Adrenal gland (tissue), 12 donors: ENCODE data around the gene RNF40. TPM values are rescaled to one million over a fixed set of nuclear protein-coding genes. Genes with fewer than 3 reads are reported as not detected.

Source experiments
- DNase-seq, 7 donors: peaks; one replicate each; pipeline ENCODE4 v3.0.0-alpha.2; 2019 to 2020
- H3K27ac ChIP-seq, 5 donors: fragments of 200-600 bp; sonication (generic) in 4 of 5; 1 replicate in 3 of 5; 2 replicates in 2 of 5; pipeline versions ENCODE4 v1.5.1 to v1.8.0; 2016 to 2020; ENCODE audit warnings: mild to moderate bottlenecking in 1 of 5
- H3K27me3 ChIP-seq: fragments of 200-600 bp; 2 replicates; pipeline ENCODE4 v1.8.0; 2021
- H3K36me3 ChIP-seq, 2 donors: fragments of 200-600 bp; replicated peaks in 1 of 2; 1 replicate in 1 of 2; 2 replicates in 1 of 2; pipeline versions ENCODE4 v1.5.1 to v1.8.0; 2018 to 2022
- H3K4me1 ChIP-seq, 2 donors: fragments of 200-600 bp; replicated peaks in 1 of 2; 1 replicate in 1 of 2; 2 replicates in 1 of 2; pipeline versions ENCODE4 v1.5.1 to v1.8.0; 2018 to 2021
- H3K4me3 ChIP-seq, 4 donors: fragments of 200-600 bp; sonication (generic) in 3 of 4; one replicate each; pipeline ENCODE4 v1.5.1; 2016 to 2018
- H3K9me3 ChIP-seq, 3 donors: fragments of 200-600 bp; sonication (generic) in 1 of 3; replicated peaks in 1 of 3; 1 replicate in 2 of 3; 2 replicates in 1 of 3; pipeline versions ENCODE4 v1.5.1 to v1.8.0; 2016 to 2021
- POLR2A ChIP-seq, 2 donors: fragments of 450-650 bp; IDR thresholded peaks; one replicate each; pipeline ENCODE4 v1.6.1; 2017; ENCODE audit warnings: antibody characterized with exemption in 2 of 2, mild to moderate bottlenecking in 2 of 2, moderate library complexity in 1 of 2
- WGBS, 4 donors: extraction: QIAGEN DNeasy Blood & Tissue Kit in 2 of 4; methylation state at CpG; one replicate each; pipeline versions ENCODE4 v1.1.5 to v1.1.7; 2013 to 2017; 5-methylcytosine and 5-hydroxymethylcytosine counted together
- intact Hi-C, 2 donors: fragments of 100-400 bp; cut with DNase I; formaldehyde crosslinking; loops; one replicate each; pipeline versions ENCODE4 v1.14.1 to v1.15.0; 2022 to 2023
- polyA plus RNA-seq, 3 donors: library from polyadenylated mRNA; stranded (reverse); fragments of 200-250 nt in 2 of 3; fragments of 350-450 nt in 1 of 3; fragmentation: Illumina TruSeq in 1 of 3; extraction: RNeasy Lipid Tissue Mini Kit (QIAGEN cat#74804) in 1 of 3; gene quantifications; one replicate each; pipeline ENCODE4 v1.2.3, GENCODE V29; 2013 to 2014
- total RNA-seq, 9 donors: library from RNA; depleted of rRNA in 4 of 9; stranded (reverse); fragments of >200 nt in 4 of 9; fragments of 120-200 nt in 1 of 9; fragmentation: NEBNext Ultra II Directional in 1 of 9; extraction: Animal tissue kit (Norgen Biotek cat#: 25700) in 1 of 9; gene quantifications; one replicate each; pipeline versions ENCODE4 v1.1.0 to v1.2.4, GENCODE V29; 2013 to 2023
- TF ChIP-seq, protein P1 (sequence below), 6 experiments: fragments of 450-650 bp in 4 of 6; fragments of 200-600 bp in 2 of 6; sonication (generic) in 1 of 6; IDR thresholded peaks; 1 replicate in 5 of 6; 2 replicates in 1 of 6; pipeline versions ENCODE4 v1.5.1 to v1.8.0; 2016 to 2021; ENCODE audit warnings: antibody characterized with exemption in 6 of 6, mild to moderate bottlenecking in 2 of 6, moderate library complexity in 1 of 6
- donor health status: healthy with polysubstance abuse.
- donor health status: Bipolar disorder and iron deficiency.
- donor health status: DM: yes; HTN: yes; CAD: no.
- donor health status: DM: no; HTN: no; CAD: no.
- donor health status: DM: no; HTN: no; CAD: no.
- donor health status: DM: yes; HTN: yes; CAD: no.

The RNF40 gene
- total and polyA plus RNA-seq, 12 donors, result 86.9 to 164 (median 114) TPM

DNA sequence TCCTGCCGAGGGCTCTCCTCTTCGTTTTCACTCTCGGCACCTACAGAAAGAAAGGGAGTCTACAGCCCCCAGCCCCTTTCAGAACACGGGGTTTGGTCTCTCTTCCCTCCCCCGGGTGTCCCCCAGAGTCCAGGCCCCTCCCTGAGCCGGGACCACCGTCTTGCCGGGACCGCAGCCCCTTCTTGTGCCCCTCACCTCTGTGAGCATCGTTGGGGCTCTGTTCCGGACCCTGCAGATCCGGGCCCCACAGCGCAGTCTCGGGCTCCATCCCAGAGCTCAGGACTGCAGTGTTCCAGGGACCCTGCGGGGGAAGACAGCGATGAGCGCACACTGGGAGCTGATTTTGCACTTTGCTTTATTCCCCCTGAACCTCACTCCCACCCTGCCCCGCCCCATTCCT is 22.1 kb downstream of the RNF40 start:
- intact Hi-C loops, result loop anchor here in 1 of 2 donors (10.0 kb wide), 1 partner anchor 91 kb away; no protein-coding TSS in a partner anchor
- no peaks in the 10 kb centered on the region for H3K27me3 ChIP-seq
- 80 to 97% (median 85%) methylated on average over 12 to 18 of the region's 18 CpGs for WGBS, 4 donors
- no peak for TF ChIP-seq POLR2A (IDR thresholded peaks at IDR 0.05)
- TF ChIP-seq, protein P1, sequence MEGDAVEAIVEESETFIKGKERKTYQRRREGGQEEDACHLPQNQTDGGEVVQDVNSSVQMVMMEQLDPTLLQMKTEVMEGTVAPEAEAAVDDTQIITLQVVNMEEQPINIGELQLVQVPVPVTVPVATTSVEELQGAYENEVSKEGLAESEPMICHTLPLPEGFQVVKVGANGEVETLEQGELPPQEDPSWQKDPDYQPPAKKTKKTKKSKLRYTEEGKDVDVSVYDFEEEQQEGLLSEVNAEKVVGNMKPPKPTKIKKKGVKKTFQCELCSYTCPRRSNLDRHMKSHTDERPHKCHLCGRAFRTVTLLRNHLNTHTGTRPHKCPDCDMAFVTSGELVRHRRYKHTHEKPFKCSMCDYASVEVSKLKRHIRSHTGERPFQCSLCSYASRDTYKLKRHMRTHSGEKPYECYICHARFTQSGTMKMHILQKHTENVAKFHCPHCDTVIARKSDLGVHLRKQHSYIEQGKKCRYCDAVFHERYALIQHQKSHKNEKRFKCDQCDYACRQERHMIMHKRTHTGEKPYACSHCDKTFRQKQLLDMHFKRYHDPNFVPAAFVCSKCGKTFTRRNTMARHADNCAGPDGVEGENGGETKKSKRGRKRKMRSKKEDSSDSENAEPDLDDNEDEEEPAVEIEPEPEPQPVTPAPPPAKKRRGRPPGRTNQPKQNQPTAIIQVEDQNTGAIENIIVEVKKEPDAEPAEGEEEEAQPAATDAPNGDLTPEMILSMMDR (IDR thresholded peaks at IDR 0.05), result no peak
- H3K4me3 ChIP-seq, result no peak overlapping the region
- H3K36me3 ChIP-seq, result peaks cover 0 to 30% of the 10 kb centered on the region in 2 donors
- H3K9me3 ChIP-seq, result no peaks in the 10 kb centered on the region
- H3K27ac ChIP-seq, result no peak overlapping the region
- H3K4me1 ChIP-seq, result peaks cover 11 to 15% of the 10 kb centered on the region in 2 donors
- no peak for DNase-seq

DNA sequence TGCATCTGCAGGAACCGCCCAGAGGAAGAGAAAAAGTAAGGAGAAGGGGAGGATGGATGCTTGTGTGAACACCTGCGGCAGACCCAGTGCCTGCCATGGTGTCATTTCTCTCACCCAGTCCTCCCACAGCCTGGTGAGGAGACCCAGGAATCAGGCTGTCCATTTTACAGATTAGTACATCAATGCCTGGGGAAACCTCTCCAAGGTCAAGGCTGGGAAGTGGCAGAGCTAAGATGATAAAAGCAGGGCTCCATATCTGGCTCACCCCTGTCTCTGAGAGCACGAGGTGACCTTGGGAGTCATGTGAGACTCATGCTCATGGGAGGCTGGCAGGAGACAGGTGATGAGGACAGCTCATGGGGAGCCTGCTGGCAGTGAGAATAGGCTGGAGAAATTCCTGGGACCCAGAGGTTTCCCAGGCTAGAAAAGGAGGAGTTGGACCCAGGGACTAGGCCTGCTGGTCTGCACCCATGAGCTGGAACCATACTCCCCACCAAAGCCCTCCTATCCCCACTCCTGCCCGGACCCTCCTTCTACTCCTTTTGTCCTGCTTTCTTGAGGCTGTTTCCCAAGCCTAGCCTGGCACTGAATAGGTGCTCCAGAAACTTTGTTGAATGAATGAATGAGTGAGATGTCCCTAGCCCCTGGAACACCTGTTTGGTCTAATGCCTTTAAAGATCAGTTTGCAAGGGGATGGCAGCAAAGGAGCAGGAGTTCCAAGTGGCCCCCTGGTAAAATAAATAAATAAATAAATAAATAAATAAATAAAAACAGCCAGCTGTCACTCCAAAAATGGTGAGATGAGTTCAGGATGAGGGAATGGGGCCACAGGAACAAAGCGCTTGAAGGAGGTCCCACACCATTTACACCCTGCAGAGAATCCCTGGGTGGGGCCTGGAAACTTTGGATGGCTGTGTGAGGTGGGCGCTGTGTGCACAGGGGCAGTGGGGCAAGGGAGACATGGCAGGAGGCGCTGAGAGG is 23.3 kb downstream of the RNF40 start:
- Histone ChIP-seq H3K9me3 (no peaks in the 10 kb centered on the region), H3K4me3 (peak overlapping the region in 1 of 4 donors; percentile 99), H3K36me3 (peaks cover 0 to 30% of the 10 kb centered on the region in 2 donors), H3K27ac (peak overlapping the region in 3 of 5 donors; percentile 84 to 91 (median 86)), H3K4me1 (peaks cover 11 to 15% of the 10 kb centered on the region in 2 donors), H3K27me3 (no peaks in the 10 kb centered on the region)
- intact Hi-C loops, result loop anchor here in 1 of 2 donors (10.0 kb wide), 1 partner anchor 89 kb away; no protein-coding TSS in a partner anchor
- peak in 1 of 2 donors; percentile 50 for TF ChIP-seq POLR2A (IDR thresholded peaks at IDR 0.05)
- TF ChIP-seq, protein P1 (IDR thresholded peaks at IDR 0.05), result no peak
- 70 to 75% (median 72%) methylated on average over 7 of the region's 7 CpGs for WGBS, 4 donors
- peak in 6 of 7 donors; percentile 69 to 87 (median 75) for DNase-seq

DNA sequence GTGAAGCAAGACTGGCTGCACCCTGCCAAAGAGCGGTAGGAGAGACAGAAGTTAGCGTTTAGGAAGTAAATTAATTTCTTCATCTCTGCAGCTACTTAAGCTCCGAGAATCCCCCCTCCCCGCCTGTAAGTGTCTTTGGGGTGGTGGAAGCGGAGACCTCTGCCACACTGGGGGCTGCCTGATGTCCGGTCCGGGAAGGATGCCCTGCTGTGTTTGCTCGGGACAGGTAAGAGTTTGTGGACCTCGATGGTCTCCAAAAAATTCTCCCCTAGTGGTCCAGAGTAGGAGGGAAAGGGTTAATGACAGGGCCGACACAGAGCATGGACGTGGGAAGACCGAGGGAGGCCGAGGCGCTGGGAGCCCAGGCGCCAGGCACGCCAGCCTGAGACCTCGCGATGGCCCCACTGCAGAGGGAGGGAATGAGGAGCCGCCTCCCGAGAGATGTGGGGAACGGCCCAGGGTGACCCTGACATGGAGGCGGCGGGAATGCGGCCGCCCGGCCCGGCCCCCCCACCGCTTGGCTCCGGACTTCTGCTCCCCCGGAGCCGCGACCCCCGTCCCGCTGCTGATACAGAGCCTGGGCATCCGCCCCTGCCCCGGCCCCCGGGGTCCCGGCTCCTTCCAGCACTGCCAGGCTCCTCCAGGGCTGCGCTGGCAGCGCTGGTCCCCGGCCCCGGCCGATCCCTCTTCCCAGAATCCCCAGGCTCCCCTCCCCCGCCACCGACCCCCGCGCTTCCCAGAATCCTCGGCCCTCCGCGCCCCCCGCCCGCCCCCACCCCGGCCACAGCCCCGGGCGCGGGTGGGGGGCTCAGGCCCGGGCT is 24.2 kb downstream of the RNF40 start:
- peaks cover 0 to 30% of the 10 kb centered on the region in 2 donors for H3K36me3 ChIP-seq
- no peaks in the 10 kb centered on the region for H3K27me3 ChIP-seq
- H3K9me3 ChIP-seq, result no peaks in the 10 kb centered on the region
- H3K4me1 ChIP-seq, result peaks cover 11 to 15% of the 10 kb centered on the region in 2 donors
- 2 to 20% (median 5%) methylated on average over 16 to 56 of the region's 57 CpGs for WGBS, 4 donors
- peak in 1 of 2 donors; percentile 57 for TF ChIP-seq POLR2A (IDR thresholded peaks at IDR 0.05)
- TF ChIP-seq, protein P1 (IDR thresholded peaks at IDR 0.05), result no peak
- intact Hi-C loops, result loop anchor here in 1 of 2 donors (10.0 kb wide), 1 partner anchor 88 kb away; no protein-coding TSS in a partner anchor
- peak overlapping the region in 3 of 4 donors; percentile 40 to 99 (median 89) for H3K4me3 ChIP-seq
- peak; percentile 56 to 77 (median 75) for DNase-seq
- peak overlapping the region in 4 of 5 donors; percentile 80 to 91 (median 85) for H3K27ac ChIP-seq
